ENCODE measurements around the gene KLHL28.

KLHL28 gene

GRCh38 chr14:44889595-44890471, 71.9 kb downstream of the KLHL28 start:
- DNase-seq, result no peak
- no peaks in the 10 kb centered on the region for H3K4me1 ChIP-seq
- H3K27ac ChIP-seq, result no peak overlapping the region
- intact Hi-C loops (cut with DNase I; ENCODE audit: low total_unique reads), result no loop called here
- H3K4me3 ChIP-seq, result no peak overlapping the region
- no peaks in the 10 kb centered on the region for H3K9me3 ChIP-seq
- TF ChIP-seq CTCF (IDR thresholded peaks at IDR 0.05), result no peak
- no peaks in the 10 kb centered on the region for H3K27me3 ChIP-seq
- no peaks in the 10 kb centered on the region for H3K36me3 ChIP-seq

- TF ChIP-seq CTCF (IDR thresholded peaks at IDR 0.05), result no peak
- no peak overlapping the region for H3K27ac ChIP-seq
- DNase-seq, result no peak
- no peaks in the 10 kb centered on the region for H3K27me3 ChIP-seq
- no peaks in the 10 kb centered on the region for H3K4me1 ChIP-seq
- intact Hi-C loops (cut with DNase I; ENCODE audit: low total_unique reads), result no loop called here
- H3K9me3 ChIP-seq, result peaks cover 0 to 4% (median 0%) of the 10 kb centered on the region in 3 donors
- no peak overlapping the region for H3K4me3 ChIP-seq
- no peaks in the 10 kb centered on the region for H3K36me3 ChIP-seq
Observed at GRCh38 chr14:44887596-44887955, 74.2 kb downstream of the KLHL28 start.

GRCh38 chr14:44886860-44887595, 74.7 kb downstream of the KLHL28 start:
- H3K4me1 ChIP-seq, result no peaks in the 10 kb centered on the region
- H3K9me3 ChIP-seq, result peaks cover 0 to 10% (median 0%) of the 10 kb centered on the region in 3 donors
- intact Hi-C loops (cut with DNase I; ENCODE audit: low total_unique reads), result no loop called here
- no peak for TF ChIP-seq CTCF (IDR thresholded peaks at IDR 0.05)
- no peak overlapping the region for H3K4me3 ChIP-seq
- DNase-seq, result no peak
- no peaks in the 10 kb centered on the region for H3K27me3 ChIP-seq
- no peak overlapping the region for H3K27ac ChIP-seq
- H3K36me3 ChIP-seq, result no peaks in the 10 kb centered on the region

GRCh38 chr14:44880791-44881190, 81.0 kb downstream of the KLHL28 start:
- intact Hi-C loops (cut with DNase I; ENCODE audit: low total_unique reads), result no loop called here
- Histone ChIP-seq H3K27me3 (peaks cover 0 to 3% of the 10 kb centered on the region in 2 donors), H3K36me3 (no peaks in the 10 kb centered on the region), H3K4me3 (no peak overlapping the region), H3K27ac (no peak overlapping the region), H3K4me1 (no peaks in the 10 kb centered on the region), H3K9me3 (peaks cover 0 to 17% (median 0%) of the 10 kb centered on the region in 3 donors)
- no peak for TF ChIP-seq CTCF (IDR thresholded peaks at IDR 0.05)
- DNase-seq, result no peak
